Endodermal cell (in vitro differentiated cells): ENCODE measurements around the gene ESR2. TPM values are rescaled to one million over a fixed set of nuclear protein-coding genes. Genes with fewer than 3 reads are reported as not detected.
A peak's percentile ranks its signal among the peaks of the same experiment; 100 is the strongest.

Experiments
- DNase-seq: peaks from one replicate; pipeline ENCODE4 v3.0.0-alpha.2; 2017
- H3K27ac ChIP-seq: 2 replicates; pipeline ENCODE4 v1.5.1; 2013; ENCODE audit warnings: mild to moderate bottlenecking, low read depth, low read length, moderate library complexity
- H3K27me3 ChIP-seq: 2 replicates; pipeline ENCODE4 v1.6.1; 2013; ENCODE audit warnings: mild to moderate bottlenecking, low read length, moderate library complexity; ENCODE audit not compliant: insufficient read depth, control insufficient read depth, poor library complexity, severe bottlenecking
- H3K36me3 ChIP-seq: 2 replicates; pipeline ENCODE4 v1.7.0; 2013; ENCODE audit warnings: mild to moderate bottlenecking, low read length, moderate library complexity; ENCODE audit not compliant: control insufficient read depth, insufficient read depth
- H3K4me1 ChIP-seq: one replicate; pipeline ENCODE4 v1.7.0; 2013; ENCODE audit warnings: low read length; ENCODE audit not compliant: control insufficient read depth, insufficient read depth
- H3K4me3 ChIP-seq: 2 replicates; pipeline ENCODE4 v1.5.1; 2013; ENCODE audit warnings: mild to moderate bottlenecking, low read length, moderate library complexity
- H3K9ac ChIP-seq: 2 replicates; pipeline ENCODE4 v1.6.1; 2013; ENCODE audit warnings: mild to moderate bottlenecking, low read length, moderate library complexity; ENCODE audit not compliant: poor library complexity, severe bottlenecking; ENCODE audit errors: extremely low read depth
- H3K9me3 ChIP-seq: 2 replicates; pipeline ENCODE4 v1.6.1; 2013; ENCODE audit warnings: mild to moderate bottlenecking, low read length, moderate library complexity; ENCODE audit not compliant: control insufficient read depth
- H3K27ac Mint-ChIP-seq: 2 replicates; pipeline ENCODE4 v1.8.0; 2020; ENCODE audit warnings: mixed read lengths
- H3K27me3 Mint-ChIP-seq: 2 replicates; pipeline ENCODE4 v1.8.0; 2021; ENCODE audit warnings: mild to moderate bottlenecking, mixed read lengths; ENCODE audit not compliant: insufficient read depth
- H3K36me3 Mint-ChIP-seq: 2 replicates; pipeline ENCODE4 v1.8.0; 2020; ENCODE audit warnings: low read depth, mixed read lengths
- H3K4me1 Mint-ChIP-seq: 2 replicates; pipeline ENCODE4 v1.8.0; 2020; ENCODE audit warnings: mixed read lengths
- H3K4me3 Mint-ChIP-seq: 2 replicates; pipeline ENCODE4 v1.8.0; 2020; ENCODE audit warnings: mild to moderate bottlenecking, moderate library complexity, mixed read lengths
- H3K9me3 Mint-ChIP-seq: 2 replicates; pipeline ENCODE4 v1.8.0; 2020; ENCODE audit warnings: mild to moderate bottlenecking, mixed read lengths
- CTCF ChIP-seq: fragments of 200-600 bp; sonication (generic); conservative IDR thresholded peaks from 2 replicates; pipeline ENCODE4 v1.5.0; 2021; ENCODE audit warnings: antibody characterized with exemption, mild to moderate bottlenecking
- WGBS, 2 experiments: methylation state at CpG; one replicate each; pipeline versions ENCODE4 v1.1.5 to v1.1.7; 2013; ENCODE audit warnings: missing lambda C conversion rate in 2 of 2, mixed read lengths in 1 of 2; ENCODE audit not compliant: insufficient coverage in 1 of 2, insufficient read length in 1 of 2; 5-methylcytosine and 5-hydroxymethylcytosine counted together
- total RNA-seq, 2 donors: library from RNA; stranded (reverse); fragmentation: NEBNext Ultra II Directional in 1 of 2; extraction: Animal tissue kit (Norgen Biotek cat#: 25700) in 1 of 2; gene quantifications; 2 replicates in 1 of 2; 3 replicates in 1 of 2; pipeline ENCODE4 v1.2.1, GENCODE V29; 2021

ESR2 gene
- total RNA-seq, 2 donors from 2014 or later = 0.57 to 0.66 TPM

- no peaks in the 10 kb centered on the region for H3K9me3 Mint-ChIP-seq
- H3K27ac ChIP-seq = no peak overlapping the region
- H3K4me1 ChIP-seq = no peaks in the 10 kb centered on the region
- H3K4me3 ChIP-seq = no peak overlapping the region
- H3K36me3 Mint-ChIP-seq = no peaks in the 10 kb centered on the region
- peak; percentile 57 for DNase-seq
- H3K9ac ChIP-seq = no peak overlapping the region
- H3K27me3 Mint-ChIP-seq = no peaks in the 10 kb centered on the region
- peak; percentile 88 for TF ChIP-seq CTCF
- no peaks in the 10 kb centered on the region for H3K9me3 ChIP-seq
- peaks cover 3% of the 10 kb centered on the region for H3K4me1 Mint-ChIP-seq
- no peaks in the 10 kb centered on the region for H3K27me3 ChIP-seq
- no peaks in the 10 kb centered on the region for H3K36me3 ChIP-seq
- H3K27ac Mint-ChIP-seq = no peak overlapping the region
- WGBS, 2 experiments = 15 to 16% methylated on average over 2 to 3 of the region's 4 CpGs
- H3K4me3 Mint-ChIP-seq = no peak overlapping the region
Observed at GRCh38 chr14:64303471-64303917, 9.3 kb upstream of the ESR2 start.

DNA sequence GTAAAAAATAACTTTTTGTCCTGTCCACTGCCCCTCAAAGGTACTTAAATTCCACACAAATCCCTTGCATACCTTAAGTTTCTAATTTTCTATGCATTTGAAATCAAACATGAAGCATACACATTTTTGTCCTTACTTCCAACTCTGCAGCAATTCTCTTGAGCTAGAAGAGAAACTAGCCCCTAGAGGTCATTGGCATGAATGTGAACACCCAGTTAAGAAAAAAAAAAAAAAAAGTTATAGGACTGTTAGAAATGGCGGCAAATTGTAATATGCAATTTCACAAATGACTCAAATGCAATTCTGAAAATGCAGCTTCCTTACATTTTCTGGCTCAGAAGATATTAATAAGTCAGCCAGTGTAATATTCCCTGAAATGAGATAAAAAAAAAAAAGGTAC is 4.6 kb upstream of the ESR2 start:
- 100% methylated on average over 1 of the region's 1 CpG; no CpG with 5 or more reads in 1 of the 2 experiments for WGBS, 2 experiments
- Histone ChIP-seq H3K4me1 (peaks cover 3% of the 10 kb centered on the region), H3K27me3 (peaks cover 30% of the 10 kb centered on the region), H3K9ac (no peak overlapping the region), H3K4me3 (no peak overlapping the region), H3K27ac (no peak overlapping the region), H3K9me3 (no peaks in the 10 kb centered on the region), H3K36me3 (no peaks in the 10 kb centered on the region)
- H3K4me1 Mint-ChIP-seq = peaks cover 4% of the 10 kb centered on the region
- no peaks in the 10 kb centered on the region for H3K9me3 Mint-ChIP-seq
- H3K27ac Mint-ChIP-seq = no peak overlapping the region
- peak; percentile 53 for TF ChIP-seq CTCF
- H3K4me3 Mint-ChIP-seq = no peak overlapping the region
- H3K36me3 Mint-ChIP-seq = no peaks in the 10 kb centered on the region
- peaks cover 17% of the 10 kb centered on the region for H3K27me3 Mint-ChIP-seq
- no peak for DNase-seq

- peaks cover 50% of the 10 kb centered on the region for H3K27me3 ChIP-seq
- H3K9me3 ChIP-seq = no peaks in the 10 kb centered on the region
- no peaks in the 10 kb centered on the region for H3K36me3 ChIP-seq
- Mint-ChIP-seq H3K4me1 (peaks cover 9% of the 10 kb centered on the region), H3K27me3 (peaks cover 32% of the 10 kb centered on the region), H3K27ac (no peak overlapping the region), H3K4me3 (no peak overlapping the region), H3K9me3 (no peaks in the 10 kb centered on the region), H3K36me3 (no peaks in the 10 kb centered on the region)
- H3K27ac ChIP-seq = no peak overlapping the region
- H3K4me3 ChIP-seq = no peak overlapping the region
- DNase-seq = no peak
- peaks cover 3% of the 10 kb centered on the region for H3K4me1 ChIP-seq
- TF ChIP-seq CTCF = no peak
- no peak overlapping the region for H3K9ac ChIP-seq
Observed at GRCh38 chr14:64296561-64296960, 2.4 kb upstream of the ESR2 start.
